ENCODE measurements around the gene CDRT15L2.
"Not testable (repeated sequence)": the region's sequence is repeated elsewhere in the genome, so short reads cannot be mapped to it uniquely, and the experiment has no call there.

CDRT15L2 gene

DNA sequence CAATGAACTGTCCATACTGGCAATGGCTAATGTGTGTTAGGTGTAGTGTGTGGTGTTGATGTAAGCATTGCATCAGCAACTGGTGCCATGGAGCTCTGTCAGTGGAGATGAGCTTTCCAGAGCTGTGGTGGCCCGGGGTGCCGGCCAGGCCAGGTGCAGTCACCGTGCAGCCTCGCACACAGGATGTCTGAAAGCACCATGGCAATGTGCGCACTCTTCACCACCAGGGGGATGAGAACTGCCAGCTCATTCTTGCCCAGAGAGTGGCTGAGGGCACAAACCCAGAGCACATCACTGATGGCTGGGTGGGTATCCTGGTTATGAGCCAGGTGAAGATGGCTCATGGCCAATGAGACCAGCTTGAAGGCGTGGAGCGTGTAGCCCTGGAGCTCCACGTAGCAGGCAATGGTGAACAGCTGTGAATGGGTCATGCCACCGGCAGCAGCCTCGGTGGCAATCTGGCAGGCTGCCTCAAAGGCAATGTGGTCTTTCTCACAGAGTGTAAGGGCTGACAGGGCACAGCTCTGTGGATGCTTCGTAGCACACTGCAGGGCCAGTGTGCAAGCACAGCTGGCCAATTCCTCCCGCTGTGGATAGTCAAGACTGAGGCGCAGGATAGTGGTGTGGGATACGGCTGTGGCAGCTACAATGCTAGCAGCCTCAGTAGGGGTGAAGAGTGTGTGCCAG is 4.5 kb downstream of the CDRT15L2 start:
- not testable (repeated sequence) for DNase-seq

DNA sequence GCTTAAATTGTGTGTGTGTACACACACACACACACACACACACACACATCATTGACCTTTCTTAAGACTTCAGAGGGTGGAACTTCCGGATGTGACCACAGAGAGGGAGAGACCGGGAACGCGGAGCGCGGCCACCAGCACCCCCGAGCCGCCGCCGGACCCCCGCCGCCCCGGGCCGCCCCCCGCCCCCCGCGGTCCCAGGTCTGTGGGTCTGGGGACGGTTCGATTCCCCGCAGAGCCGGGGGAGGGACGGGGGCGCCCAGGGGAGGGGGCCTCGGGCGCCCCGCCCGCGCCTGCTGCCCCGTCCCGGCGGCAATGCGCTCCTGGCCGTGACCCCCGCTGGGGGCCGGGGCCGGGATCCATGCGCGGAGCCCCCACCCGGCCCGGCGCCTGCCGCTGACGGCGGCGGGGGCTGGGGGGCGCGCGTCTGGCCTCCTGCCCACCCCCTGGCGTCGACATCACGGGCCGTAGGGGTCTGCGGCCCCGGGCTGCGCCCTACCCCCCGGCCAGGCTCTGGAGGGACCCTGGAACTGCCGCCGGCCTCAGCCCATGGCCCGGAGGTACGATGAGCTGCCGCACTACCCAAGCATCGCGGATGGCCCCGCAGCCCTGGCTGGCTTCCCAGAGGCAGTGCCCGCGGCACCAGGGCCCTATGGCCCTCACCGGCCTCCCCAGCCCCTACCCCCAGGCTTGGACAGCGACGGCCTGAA is 9.4 kb downstream of the CDRT15L2 start:
- not testable (repeated sequence) for DNase-seq

DNA sequence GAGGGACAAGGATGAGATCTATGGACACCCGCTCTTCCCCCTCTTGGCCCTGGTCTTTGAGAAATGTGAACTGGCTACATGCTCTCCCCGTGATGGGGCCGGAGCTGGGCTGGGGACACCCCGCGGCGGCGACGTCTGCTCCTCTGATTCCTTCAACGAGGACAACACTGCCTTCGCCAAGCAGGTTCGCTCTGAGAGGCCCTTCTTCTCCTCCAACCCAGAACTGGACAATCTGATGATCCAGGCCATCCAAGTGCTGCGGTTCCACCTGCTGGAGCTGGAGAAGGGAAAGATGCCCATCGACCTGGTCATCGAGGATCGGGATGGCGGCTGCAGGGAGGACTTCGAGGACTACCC is 9.9 kb downstream of the CDRT15L2 start:
- not testable (repeated sequence) for DNase-seq

DNA sequence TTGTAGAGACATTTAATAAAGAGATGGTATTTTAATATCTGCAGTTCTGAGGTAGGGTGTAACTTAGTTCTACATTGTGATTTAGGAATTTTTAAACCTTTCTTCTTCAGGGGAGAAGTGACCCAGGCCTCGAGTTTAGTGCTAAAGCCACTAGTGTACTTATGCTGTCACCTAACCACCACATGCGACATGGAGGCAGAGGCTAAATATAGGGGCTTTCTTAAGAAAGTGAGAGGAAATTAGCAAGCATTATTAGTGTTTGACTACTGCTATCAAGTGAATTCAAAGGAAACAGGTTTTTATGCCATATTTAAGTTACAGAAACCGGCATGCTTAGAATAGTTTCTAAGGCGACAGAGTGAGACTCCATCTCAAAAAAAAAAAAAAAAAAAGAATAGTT is 11.5 kb downstream of the CDRT15L2 start:
- DNase-seq, result not testable (repeated sequence)

DNA sequence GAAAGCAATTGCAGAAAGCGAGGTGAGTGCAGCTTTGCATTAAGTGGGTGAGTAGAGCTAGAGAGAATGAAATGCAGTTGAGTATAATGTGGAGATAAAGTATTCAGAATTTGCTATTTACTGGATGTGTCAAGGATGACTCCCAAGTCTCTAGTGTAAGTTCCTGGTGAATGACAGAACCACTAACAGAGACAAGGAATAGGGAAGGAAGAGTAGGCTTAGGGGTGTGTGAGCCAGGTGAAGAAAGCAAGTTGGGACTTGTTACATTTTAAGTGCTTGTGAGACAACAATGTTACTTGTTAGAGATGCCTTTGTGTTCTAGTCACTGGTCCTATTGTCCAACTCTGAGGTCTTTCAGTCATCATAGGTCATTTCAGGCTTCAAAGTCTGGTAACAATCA is 26.0 kb downstream of the CDRT15L2 start:
- not testable (repeated sequence) for DNase-seq

DNA sequence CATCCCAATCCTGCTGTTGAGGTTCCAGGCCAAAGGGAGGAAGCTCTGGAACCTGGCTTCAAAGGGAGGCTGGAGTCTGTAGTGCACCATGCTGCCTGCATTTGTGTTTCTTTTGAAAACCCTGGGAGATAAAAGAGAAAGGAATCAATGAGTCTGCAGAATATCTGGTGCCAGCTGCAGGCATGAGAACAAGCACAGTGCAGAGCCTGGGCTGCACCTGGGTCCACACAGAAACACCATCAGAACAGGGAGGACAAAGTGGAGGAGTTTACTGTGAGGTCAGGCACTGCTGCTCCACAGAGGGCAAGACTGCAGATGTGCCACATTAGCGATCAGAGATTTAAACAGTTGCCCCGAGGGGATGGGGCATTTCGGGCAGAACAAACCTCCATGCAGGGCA is 30.0 kb downstream of the CDRT15L2 start:
- not testable (repeated sequence) for DNase-seq

GRCh38 chr17:20611309-20611708 is 31.8 kb downstream of the CDRT15L2 start:
- no peak for DNase-seq

GRCh38 chr17:20612635-20613034 is 33.1 kb downstream of the CDRT15L2 start:
- no peak for DNase-seq

DNA sequence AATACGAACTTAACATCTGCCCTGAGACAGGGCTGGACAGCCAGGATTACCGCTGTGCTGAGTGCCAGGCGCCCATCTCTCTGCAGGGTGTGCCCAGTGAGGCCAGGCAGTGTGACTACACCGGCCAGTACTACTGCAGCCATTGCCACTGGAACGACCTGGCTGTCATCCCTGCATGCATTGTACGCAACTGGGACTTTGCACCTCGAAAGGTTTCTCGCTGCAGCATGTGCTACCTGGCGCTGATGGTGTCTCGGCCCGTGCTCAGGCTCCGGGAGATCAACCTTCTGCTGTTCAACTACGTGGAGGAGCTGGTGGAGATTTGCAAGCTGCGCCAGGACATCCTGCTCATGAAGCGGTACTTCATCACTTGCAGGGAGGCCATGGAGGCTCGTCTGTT is 33.7 kb downstream of the CDRT15L2 start:
- DNase-seq, result no peak

GRCh38 chr17:20613905-20614304 is 34.4 kb downstream of the CDRT15L2 start:
- DNase-seq, result no peak

DNA sequence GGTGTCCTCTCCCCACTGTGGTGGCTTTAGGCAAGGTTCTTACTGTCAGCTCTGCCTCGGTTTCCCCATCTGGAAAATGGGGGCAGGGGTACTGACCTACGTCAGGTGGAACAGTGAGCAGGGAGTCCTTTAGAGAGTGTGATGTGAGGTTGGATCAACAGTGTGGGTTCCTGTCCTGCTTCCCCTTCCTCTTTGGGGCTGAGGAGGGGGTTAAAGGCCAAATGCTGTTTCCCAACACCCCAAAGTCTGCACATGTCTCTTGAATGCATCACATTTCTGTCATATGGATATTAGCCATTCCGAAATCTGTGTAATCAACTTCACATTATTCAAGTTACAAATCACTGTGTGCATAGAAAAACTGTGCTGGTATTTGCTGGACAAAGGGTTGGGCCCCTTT is 35.9 kb downstream of the CDRT15L2 start:
- not testable (repeated sequence) for DNase-seq

Data from stimulated activated CD8-positive, alpha-beta memory T cell treated with anti-CD3 and anti-CD28 coated beads, Interleukin-4, amount 100 ng/mL, for 48 hours (primary cell).